Neuronal stem cell (in vitro differentiated cells): ENCODE measurements around the gene NSD2.
"Not testable (repeated sequence)": the region's sequence is repeated elsewhere in the genome, so short reads cannot be mapped to it uniquely, and the experiment has no call there.

Source experiments
- DNase-seq: peaks from one replicate; pipeline ENCODE4 v3.0.0-alpha.2; 2013; ENCODE audit warnings: low spot score
- H2AFZ ChIP-seq: one replicate; pipeline ENCODE4 v1.6.1; 2013; ENCODE audit warnings: mild to moderate bottlenecking, low read length, inconsistent platforms
- H2AK5ac ChIP-seq: 2 replicates; pipeline ENCODE4 v1.6.1; 2013; ENCODE audit warnings: low read depth, mild to moderate bottlenecking, inconsistent platforms, low read length, moderate library complexity, mixed read lengths
- H2BK120ac ChIP-seq: 2 replicates; pipeline ENCODE4 v1.6.1; 2013; ENCODE audit warnings: low read depth, mild to moderate bottlenecking, inconsistent platforms, low read length, moderate library complexity, mixed read lengths
- H2BK12ac ChIP-seq: one replicate; pipeline ENCODE4 v1.6.1; 2013; ENCODE audit warnings: low read length, inconsistent platforms
- H2BK15ac ChIP-seq: 2 replicates; pipeline ENCODE4 v1.6.1; 2013; ENCODE audit warnings: mild to moderate bottlenecking, low read length, inconsistent platforms, mixed read lengths
- H2BK5ac ChIP-seq: one replicate; pipeline ENCODE4 v1.6.1; 2013; ENCODE audit warnings: inconsistent platforms, mild to moderate bottlenecking, low read length, moderate library complexity
- H3K14ac ChIP-seq: one replicate; pipeline ENCODE4 v1.6.1; 2013; ENCODE audit warnings: low read length, inconsistent platforms
- H3K18ac ChIP-seq: 2 replicates; pipeline ENCODE4 v1.6.1; 2013; ENCODE audit warnings: low read length, inconsistent platforms
- H3K23ac ChIP-seq: 2 replicates; pipeline ENCODE4 v1.6.1; 2013; ENCODE audit warnings: low read depth, mild to moderate bottlenecking, mixed read lengths, low read length, inconsistent platforms; ENCODE audit not compliant: poor library complexity
- H3K27ac ChIP-seq: replicated peaks from 3 replicates; pipeline ENCODE4 v1.5.1; 2013; ENCODE audit warnings: low read length, inconsistent platforms
- H3K27me3 ChIP-seq, 3 experiments: 2 replicates each; pipeline ENCODE4 v1.6.1; 2013; ENCODE audit warnings: low read length in 3 of 3, mild to moderate bottlenecking in 2 of 3, inconsistent platforms in 1 of 3, low read depth in 1 of 3, mixed read lengths in 1 of 3, moderate library complexity in 1 of 3; ENCODE audit not compliant: control insufficient read depth in 3 of 3, insufficient read depth in 3 of 3
- H3K36me3 ChIP-seq, 2 donors: replicated peaks in 1 of 2; 2 replicates each; pipeline ENCODE4 v1.6.1; 2013; ENCODE audit warnings: low read length in 2 of 2; ENCODE audit not compliant: control insufficient read depth in 2 of 2, insufficient read depth in 2 of 2
- H3K4ac ChIP-seq: 2 replicates; pipeline ENCODE4 v1.6.1; 2013; ENCODE audit warnings: inconsistent platforms, mild to moderate bottlenecking, low read length, moderate library complexity
- H3K4me1 ChIP-seq, 2 donors: 1 replicate in 1 of 2; 2 replicates in 1 of 2; pipeline ENCODE4 v1.6.1; 2013; ENCODE audit warnings: low read length in 2 of 2, low read depth in 1 of 2; ENCODE audit not compliant: control insufficient read depth in 2 of 2, insufficient read depth in 1 of 2
- H3K4me2 ChIP-seq: one replicate; pipeline ENCODE4 v1.6.1; 2013; ENCODE audit warnings: mild to moderate bottlenecking, low read length, inconsistent platforms; ENCODE audit not compliant: insufficient read depth, poor library complexity, severe bottlenecking
- H3K4me3 ChIP-seq, 2 donors: 2 replicates each; pipeline ENCODE4 v1.5.1; 2013; ENCODE audit warnings: low read length in 2 of 2, mild to moderate bottlenecking in 2 of 2, inconsistent platforms in 1 of 2, moderate library complexity in 1 of 2
- H3K79me1 ChIP-seq: one replicate; pipeline ENCODE4 v1.6.1; 2013; ENCODE audit warnings: low read depth, mild to moderate bottlenecking, inconsistent platforms, low read length, moderate library complexity
- H3K9ac ChIP-seq: one replicate; pipeline ENCODE4 v1.6.1; 2013; ENCODE audit warnings: mild to moderate bottlenecking, low read depth, low read length, inconsistent platforms; ENCODE audit not compliant: poor library complexity
- H3K9me3 ChIP-seq, 2 donors: replicated peaks in 1 of 2; 2 replicates each; pipeline versions ENCODE3 to v1.6.1; 2013; ENCODE audit warnings: low read length in 2 of 2, mild to moderate bottlenecking in 2 of 2, inconsistent platforms in 1 of 2, low read depth in 1 of 2, mixed read lengths in 1 of 2, moderate library complexity in 1 of 2; ENCODE audit not compliant: control insufficient read depth in 2 of 2, insufficient read depth in 1 of 2
- H4K8ac ChIP-seq: one replicate; pipeline ENCODE4 v1.6.1; 2013; ENCODE audit warnings: low read depth, mild to moderate bottlenecking, inconsistent platforms, low read length, moderate library complexity
- H4K91ac ChIP-seq: one replicate; pipeline ENCODE4 v1.6.1; 2013; ENCODE audit warnings: low read length, low read depth, mild to moderate bottlenecking, inconsistent platforms; ENCODE audit not compliant: poor library complexity
- WGBS, 2 donors: extraction: QIAGEN DNeasy Blood & Tissue Kit; methylation state at CpG; one replicate each; pipeline ENCODE4 v1.1.7; 2013; ENCODE audit warnings: missing lambda C conversion rate in 2 of 2, mixed read lengths in 1 of 2; ENCODE audit not compliant: insufficient read length in 2 of 2, insufficient replicate concordance in 1 of 2; ENCODE audit errors: extremely low coverage in 2 of 2; 5-methylcytosine and 5-hydroxymethylcytosine counted together

Gene NSD2

DNA sequence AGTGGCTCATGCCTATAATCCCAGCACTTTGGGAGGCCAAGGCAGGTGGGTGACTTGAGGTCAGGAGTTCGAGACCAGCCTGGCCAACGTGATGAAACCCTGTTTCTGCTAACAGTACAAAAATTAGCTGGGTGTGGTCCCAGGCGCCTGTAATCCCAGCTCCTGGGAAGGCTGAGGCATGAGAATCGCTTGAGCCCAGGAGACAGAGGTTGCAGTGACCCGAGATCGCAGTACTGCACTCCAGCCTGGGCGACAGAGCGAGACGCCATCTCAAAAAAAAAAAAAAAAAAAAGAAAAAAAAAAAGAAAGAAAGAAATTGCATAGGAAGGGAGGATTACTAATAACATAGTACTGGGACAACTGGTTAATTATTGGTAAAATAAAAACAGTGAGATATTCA lies 40.1 kb downstream of the NSD2 start:
- not testable (repeated sequence) for H2BK5ac ChIP-seq, H3K4ac ChIP-seq, H2AFZ ChIP-seq, H3K4me2 ChIP-seq, H3K4me1 ChIP-seq, H2BK120ac ChIP-seq, H4K91ac ChIP-seq, H3K9me3 ChIP-seq, H3K27ac ChIP-seq, H3K79me1 ChIP-seq, H4K8ac ChIP-seq, H3K14ac ChIP-seq, H3K27me3 ChIP-seq, DNase-seq, H3K23ac ChIP-seq, H3K18ac ChIP-seq, H3K9ac ChIP-seq, H2AK5ac ChIP-seq, H3K4me3 ChIP-seq, H2BK15ac ChIP-seq, H2BK12ac ChIP-seq
- H3K36me3 ChIP-seq, result peaks cover 23 to 96% of the 10 kb centered on the region in 2 donors
- no CpG with 5 or more reads among the region's 9 CpGs for WGBS, 2 donors

- no peak overlapping the region for H3K27ac ChIP-seq
- H3K9ac ChIP-seq, result no peak overlapping the region
- H4K91ac ChIP-seq, result no peak overlapping the region
- no peak overlapping the region for H2AK5ac ChIP-seq
- H2BK15ac ChIP-seq, result no peak overlapping the region
- H2BK120ac ChIP-seq, result no peak overlapping the region
- WGBS, 2 donors, result no CpG with 5 or more reads among the region's 7 CpGs
- no peak overlapping the region for H2AFZ ChIP-seq
- no peaks in the 10 kb centered on the region for H3K27me3 ChIP-seq
- no peak overlapping the region for H3K14ac ChIP-seq
- H3K4me1 ChIP-seq, result no peaks in the 10 kb centered on the region
- no peak for DNase-seq
- no peak overlapping the region for H3K4me3 ChIP-seq
- H3K18ac ChIP-seq, result no peak overlapping the region
- H2BK5ac ChIP-seq, result no peak overlapping the region
- no peak overlapping the region for H3K4ac ChIP-seq
- H2BK12ac ChIP-seq, result no peak overlapping the region
- H3K36me3 ChIP-seq, result peaks cover 35 to 90% of the 10 kb centered on the region in 2 donors
- no peak overlapping the region for H3K23ac ChIP-seq
- no peak overlapping the region for H3K4me2 ChIP-seq
- H4K8ac ChIP-seq, result no peak overlapping the region
- H3K79me1 ChIP-seq, result peaks cover 8% of the 10 kb centered on the region
- no peaks in the 10 kb centered on the region for H3K9me3 ChIP-seq
Measured at GRCh38 chr4:1922821-1923220, 51.6 kb downstream of the NSD2 start.

DNA sequence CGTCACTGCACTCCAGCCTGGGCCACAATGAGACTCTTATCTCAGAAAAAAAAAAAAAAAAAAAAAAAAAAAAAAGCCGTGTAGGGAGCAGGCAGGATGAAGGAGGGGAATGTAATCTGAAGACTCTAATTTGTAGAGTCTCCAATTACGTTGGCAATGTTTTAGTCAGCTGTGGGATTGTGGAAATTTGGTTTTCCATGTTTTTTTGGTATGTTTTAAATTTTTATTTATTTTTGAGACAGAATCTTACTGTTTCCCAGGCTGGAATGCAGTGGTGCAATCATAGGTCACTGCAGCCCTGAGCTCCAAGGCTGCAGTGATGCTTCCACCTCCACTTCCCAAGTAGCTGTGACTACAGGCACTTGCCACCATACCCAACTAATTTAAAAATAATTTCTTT lies 56.5 kb downstream of the NSD2 start:
- no peak overlapping the region for H3K4ac ChIP-seq
- no CpG with 5 or more reads among the region's 3 CpGs for WGBS, 2 donors
- no peak overlapping the region for H3K23ac ChIP-seq
- no peak overlapping the region for H2BK12ac ChIP-seq
- no peak overlapping the region for H2BK120ac ChIP-seq
- H4K8ac ChIP-seq, result no peak overlapping the region
- H3K9ac ChIP-seq, result no peak overlapping the region
- H3K79me1 ChIP-seq, result peaks cover 28% of the 10 kb centered on the region
- H3K36me3 ChIP-seq, result peaks cover 45 to 87% of the 10 kb centered on the region in 2 donors
- H3K4me3 ChIP-seq, result no peak overlapping the region
- H3K18ac ChIP-seq, result no peak overlapping the region
- H3K4me1 ChIP-seq, result no peaks in the 10 kb centered on the region
- no peak overlapping the region for H2AK5ac ChIP-seq
- no peak overlapping the region for H3K27ac ChIP-seq
- no peak overlapping the region for H3K14ac ChIP-seq
- no peak overlapping the region for H2BK15ac ChIP-seq
- no peak for DNase-seq
- no peaks in the 10 kb centered on the region for H3K27me3 ChIP-seq
- no peak overlapping the region for H2AFZ ChIP-seq
- H2BK5ac ChIP-seq, result no peak overlapping the region
- no peak overlapping the region for H3K4me2 ChIP-seq
- no peaks in the 10 kb centered on the region for H3K9me3 ChIP-seq
- H4K91ac ChIP-seq, result no peak overlapping the region

DNA sequence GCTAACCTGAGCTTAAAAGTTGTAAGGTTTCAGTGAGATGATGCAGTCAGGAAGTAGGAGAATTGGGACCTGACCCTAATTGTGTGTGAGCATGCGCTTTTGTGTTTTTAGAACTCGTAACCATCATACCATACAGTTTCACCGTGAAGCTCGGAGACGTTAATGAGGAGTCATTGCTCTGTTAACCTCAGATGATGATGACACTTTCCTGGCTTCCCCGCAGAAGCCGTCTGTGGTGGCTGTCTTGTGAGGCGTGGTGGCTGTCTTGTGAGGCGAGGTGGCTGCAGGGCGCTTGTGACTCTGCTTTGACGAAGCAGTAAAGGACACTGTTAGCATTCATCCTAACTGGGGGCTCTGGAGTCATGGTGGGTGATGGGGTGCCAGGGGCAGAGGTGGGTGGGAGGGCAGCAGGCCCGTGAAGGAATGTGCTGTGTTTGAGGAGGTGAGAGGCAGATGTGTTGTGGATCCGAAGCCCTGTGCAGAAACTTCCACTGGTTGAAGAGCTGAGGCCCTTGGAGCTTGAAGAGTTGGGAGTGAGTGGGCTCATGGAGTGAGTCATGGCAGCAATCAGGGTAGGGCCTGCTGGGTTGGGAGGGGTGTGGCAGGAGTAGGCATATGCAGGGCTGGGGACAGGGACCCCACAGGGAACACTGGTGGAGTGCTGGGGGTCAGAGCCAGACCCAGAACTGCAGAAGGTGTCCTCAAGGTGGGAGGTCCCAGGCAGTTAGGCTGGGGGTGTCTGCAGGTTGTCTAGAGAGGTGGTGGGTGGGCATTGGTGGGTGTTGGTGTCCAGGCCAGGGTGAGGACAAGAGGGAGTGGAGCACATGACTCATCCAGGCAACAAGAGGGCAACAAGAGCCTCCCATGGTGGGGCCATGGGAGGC lies 57.4 kb downstream of the NSD2 start:
- H4K8ac ChIP-seq, result peak overlapping the region; percentile 29
- no peak overlapping the region for H2BK12ac ChIP-seq
- peak overlapping the region; percentile 2 for H3K9ac ChIP-seq
- H2BK15ac ChIP-seq, result no peak overlapping the region
- H3K4ac ChIP-seq, result no peak overlapping the region
- no peak overlapping the region for H3K23ac ChIP-seq
- no peak overlapping the region for H3K27ac ChIP-seq
- H3K79me1 ChIP-seq, result peaks cover 32% of the 10 kb centered on the region
- peak overlapping the region; percentile 48 for H2BK5ac ChIP-seq
- H2AK5ac ChIP-seq, result no peak overlapping the region
- peak overlapping the region; percentile 17 for H3K14ac ChIP-seq
- H3K9me3 ChIP-seq, result no peaks in the 10 kb centered on the region
- H3K4me1 ChIP-seq, result no peaks in the 10 kb centered on the region
- H4K91ac ChIP-seq, result no peak overlapping the region
- H3K36me3 ChIP-seq, result peaks cover 44 to 85% of the 10 kb centered on the region in 2 donors
- H3K4me3 ChIP-seq, result no peak overlapping the region
- no peak overlapping the region for H2BK120ac ChIP-seq
- no CpG with 5 or more reads among the region's 13 CpGs for WGBS, 2 donors
- no peak overlapping the region for H3K4me2 ChIP-seq
- no peaks in the 10 kb centered on the region for H3K27me3 ChIP-seq
- no peak overlapping the region for H3K18ac ChIP-seq
- no peak for DNase-seq
- no peak overlapping the region for H2AFZ ChIP-seq
